H9 (cell line): ENCODE results near the gene DMKN. TPM values are rescaled to one million over a fixed set of nuclear protein-coding genes. Genes with fewer than 3 reads are reported as not detected.

Source experiments
- DNase-seq: peaks from one replicate; pipeline ENCODE4 v3.0.0-alpha.2; 2017
- H2AFZ ChIP-seq: one replicate; pipeline ENCODE4 v1.6.1; 2013; ENCODE audit warnings: mild to moderate bottlenecking, low read length, control low read depth, moderate library complexity
- H2AK5ac ChIP-seq: 2 replicates; pipeline ENCODE4 v1.6.1; 2013; ENCODE audit warnings: low read length, control low read depth, mixed read lengths; ENCODE audit not compliant: insufficient read length
- H2BK120ac ChIP-seq: one replicate; pipeline ENCODE4 v1.6.1; 2013; ENCODE audit warnings: low read depth, mild to moderate bottlenecking, low read length, control low read depth, inconsistent platforms; ENCODE audit not compliant: poor library complexity, severe bottlenecking
- H2BK12ac ChIP-seq: 2 replicates; pipeline ENCODE4 v1.6.1; 2013; ENCODE audit warnings: low read length, control low read depth, mixed read lengths, low read depth; ENCODE audit not compliant: insufficient read length
- H2BK15ac ChIP-seq: 2 replicates; pipeline ENCODE4 v1.6.1; 2013; ENCODE audit warnings: low read depth, low read length, control low read depth
- H2BK20ac ChIP-seq: one replicate; pipeline ENCODE4 v1.6.1; 2013; ENCODE audit warnings: low read depth, mild to moderate bottlenecking, low read length, control low read depth, inconsistent platforms; ENCODE audit not compliant: poor library complexity, severe bottlenecking
- H2BK5ac ChIP-seq: 2 replicates; pipeline ENCODE4 v1.6.1; 2013; ENCODE audit warnings: low read length, control low read depth, mixed read lengths; ENCODE audit not compliant: insufficient read length
- H3K14ac ChIP-seq: 2 replicates; pipeline ENCODE4 v1.6.1; 2013; ENCODE audit warnings: low read length, control low read depth; ENCODE audit not compliant: insufficient read depth
- H3K18ac ChIP-seq: 2 replicates; pipeline ENCODE4 v1.6.1; 2013; ENCODE audit warnings: low read depth, mild to moderate bottlenecking, mixed read lengths, low read length, control low read depth; ENCODE audit not compliant: insufficient read length
- H3K23ac ChIP-seq: 2 replicates; pipeline ENCODE4 v1.6.1; 2013; ENCODE audit warnings: low read length, control low read depth, mixed read lengths, low read depth; ENCODE audit not compliant: insufficient read length
- H3K23me2 ChIP-seq: 2 replicates; pipeline ENCODE4 v1.6.1; 2013; ENCODE audit warnings: low read depth, mild to moderate bottlenecking, mixed read lengths, low read length, control low read depth; ENCODE audit not compliant: insufficient read length, poor library complexity, severe bottlenecking
- H3K27ac ChIP-seq: 2 replicates; pipeline ENCODE4 v1.5.1; 2013; ENCODE audit warnings: low read length, control low read depth, mixed read lengths, low read depth; ENCODE audit not compliant: insufficient read length
- H3K27me3 ChIP-seq: 2 replicates; pipeline ENCODE4 v1.6.1; 2013; ENCODE audit warnings: low read length, control low read depth, inconsistent platforms; ENCODE audit not compliant: insufficient read depth
- H3K4ac ChIP-seq: 2 replicates; pipeline ENCODE4 v1.6.1; 2013; ENCODE audit warnings: low read depth, mild to moderate bottlenecking, control low read depth, inconsistent platforms, low read length, moderate library complexity
- H3K4me1 ChIP-seq: 2 replicates; pipeline ENCODE4 v1.6.1; 2013; ENCODE audit warnings: low read length, control low read depth, inconsistent platforms; ENCODE audit not compliant: insufficient read depth
- H3K4me2 ChIP-seq: 2 replicates; pipeline ENCODE4 v1.6.1; 2013; ENCODE audit warnings: low read length, control low read depth, mixed read lengths; ENCODE audit not compliant: insufficient read length, insufficient read depth
- H3K56ac ChIP-seq: 2 replicates; pipeline ENCODE4 v1.6.1; 2013; ENCODE audit warnings: low read depth, mild to moderate bottlenecking, mixed read lengths, low read length, control low read depth; ENCODE audit not compliant: insufficient read length
- H3K79me1 ChIP-seq: 2 replicates; pipeline ENCODE4 v1.6.1; 2013; ENCODE audit warnings: low read depth, mild to moderate bottlenecking, moderate library complexity, low read length, control low read depth, inconsistent platforms; ENCODE audit not compliant: insufficient read depth, poor library complexity, severe bottlenecking
- H3K79me2 ChIP-seq: 2 replicates; pipeline ENCODE4 v1.6.1; 2013; ENCODE audit warnings: low read length, control low read depth, inconsistent platforms; ENCODE audit not compliant: insufficient read depth
- H3K9ac ChIP-seq: 2 replicates; pipeline ENCODE4 v1.6.1; 2013; ENCODE audit warnings: low read length, control low read depth, mixed read lengths; ENCODE audit not compliant: insufficient read length; ENCODE audit errors: extremely low read depth
- H3K9me3 ChIP-seq: one replicate; pipeline ENCODE4 v1.6.1; 2013; ENCODE audit warnings: low read depth, low read length, inconsistent platforms; ENCODE audit not compliant: control insufficient read depth
- H3T11ph ChIP-seq: one replicate; pipeline ENCODE4 v1.6.1; 2013; ENCODE audit warnings: mild to moderate bottlenecking, low read length, control low read depth, inconsistent platforms
- H4K20me1 ChIP-seq: one replicate; pipeline ENCODE4 v1.6.1; 2013; ENCODE audit not compliant: control insufficient read depth, insufficient read length, insufficient read depth
- H4K5ac ChIP-seq: 2 replicates; pipeline ENCODE4 v1.6.1; 2013; ENCODE audit warnings: low read depth, mild to moderate bottlenecking, mixed read lengths, low read length, control low read depth; ENCODE audit not compliant: insufficient read length
- H4K8ac ChIP-seq: replicated peaks from 2 replicates; pipeline ENCODE4 v1.6.1; 2013; ENCODE audit warnings: low read length, control low read depth, mixed read lengths, low read depth; ENCODE audit not compliant: insufficient read length
- H4K91ac ChIP-seq: 2 replicates; pipeline ENCODE4 v1.6.1; 2013; ENCODE audit warnings: low read depth, mild to moderate bottlenecking, moderate library complexity, mixed read lengths, low read length, control low read depth; ENCODE audit not compliant: insufficient read length
- H3K27ac Mint-ChIP-seq, 3 experiments: 2 replicates in 2 of 3; 3 replicates in 1 of 3; pipeline ENCODE4 v1.8.0; 2020 to 2021; ENCODE audit warnings: mixed read lengths in 3 of 3, mild to moderate bottlenecking in 1 of 3, moderate library complexity in 1 of 3
- H3K27me3 Mint-ChIP-seq: 2 replicates; pipeline ENCODE4 v1.8.0; 2021; ENCODE audit warnings: low read depth, mild to moderate bottlenecking, moderate library complexity, mixed read lengths
- H3K36me3 Mint-ChIP-seq, 3 experiments: 2 replicates in 2 of 3; 3 replicates in 1 of 3; pipeline ENCODE4 v1.8.0; 2020 to 2021; ENCODE audit warnings: low read depth in 3 of 3, mixed read lengths in 3 of 3; ENCODE audit not compliant: insufficient read depth in 1 of 3
- H3K4me1 Mint-ChIP-seq, 2 experiments: 2 replicates each; pipeline ENCODE4 v1.8.0; 2020; ENCODE audit warnings: mixed read lengths in 2 of 2
- H3K4me3 Mint-ChIP-seq, 2 experiments: 2 replicates in 1 of 2; 3 replicates in 1 of 2; pipeline ENCODE4 v1.8.0; 2020 to 2021; ENCODE audit warnings: mild to moderate bottlenecking in 2 of 2, mixed read lengths in 2 of 2, moderate library complexity in 1 of 2
- H3K9me3 Mint-ChIP-seq, 2 experiments: 2 replicates in 1 of 2; 3 replicates in 1 of 2; pipeline ENCODE4 v1.8.0; 2020; ENCODE audit warnings: mild to moderate bottlenecking in 2 of 2, mixed read lengths in 2 of 2, moderate library complexity in 1 of 2
- CTCF ChIP-seq: fragments of 200-600 bp; sonication (generic); conservative IDR thresholded peaks from 3 replicates; pipeline ENCODE4 v1.8.0; 2021; ENCODE audit warnings: antibody characterized with exemption, mild to moderate bottlenecking
- WGBS: extraction: QIAGEN DNeasy Blood & Tissue Kit; methylation state at CpG from one replicate; pipeline ENCODE4 v1.1.7; 2013; ENCODE audit warnings: missing lambda C conversion rate, low lambda C conversion rate, mixed read lengths; ENCODE audit not compliant: insufficient read length; ENCODE audit errors: extremely low coverage; 5-methylcytosine and 5-hydroxymethylcytosine counted together
- total RNA-seq: library from RNA; stranded (reverse); gene quantifications from 2 replicates; pipeline ENCODE4 v1.2.1, GENCODE V29; 2021

DMKN gene
- total RNA-seq, 1 experiment from 2014 or later, result 278 TPM

GRCh38 chr19:35455616-35456201 lies 57.7 kb downstream of the DMKN start:
- no peaks in the 10 kb centered on the region for H3K4me1 ChIP-seq
- no peak overlapping the region for H2BK20ac ChIP-seq
- no peak overlapping the region for H3K56ac ChIP-seq
- no peak for TF ChIP-seq CTCF
- no peak overlapping the region for H3K4me3 Mint-ChIP-seq
- no peaks in the 10 kb centered on the region for H3K23me2 ChIP-seq
- no peak overlapping the region for H3K4ac ChIP-seq
- H3K27ac ChIP-seq, result no peak overlapping the region
- no peak overlapping the region for H2BK120ac ChIP-seq
- H3K79me2 ChIP-seq, result no peaks in the 10 kb centered on the region
- no peak overlapping the region for H3K18ac ChIP-seq
- no peak overlapping the region for H2BK12ac ChIP-seq
- H3K79me1 ChIP-seq, result no peaks in the 10 kb centered on the region
- no peaks in the 10 kb centered on the region for H3K9me3 Mint-ChIP-seq
- H3K27ac Mint-ChIP-seq, result no peak overlapping the region
- H3K4me1 Mint-ChIP-seq, result peaks cover 5% of the 10 kb centered on the region in 2 experiments; a peak in 3 of 4 replicates
- no peak overlapping the region for H3K23ac ChIP-seq
- H3K9ac ChIP-seq, result no peak overlapping the region
- no peak overlapping the region for H2AFZ ChIP-seq
- H3K27me3 ChIP-seq, result no peaks in the 10 kb centered on the region
- no peak overlapping the region for H2BK15ac ChIP-seq
- no peak overlapping the region for H3T11ph ChIP-seq
- no peak overlapping the region for H2AK5ac ChIP-seq
- H4K5ac ChIP-seq, result no peak overlapping the region
- H3K36me3 Mint-ChIP-seq, result no peaks in the 10 kb centered on the region
- no peak overlapping the region for H4K8ac ChIP-seq
- no peaks in the 10 kb centered on the region for H4K20me1 ChIP-seq
- no peak for DNase-seq
- H3K27me3 Mint-ChIP-seq, result peaks cover 9% of the 10 kb centered on the region
- H2BK5ac ChIP-seq, result no peak overlapping the region
- no peaks in the 10 kb centered on the region for H3K9me3 ChIP-seq
- no peak overlapping the region for H4K91ac ChIP-seq
- WGBS, result no CpG with 5 or more reads among the region's 3 CpGs
- H3K14ac ChIP-seq, result no peak overlapping the region
- no peak overlapping the region for H3K4me2 ChIP-seq
